ENCODE measurements around the gene PTPRM.

Gene PTPRM

DNA sequence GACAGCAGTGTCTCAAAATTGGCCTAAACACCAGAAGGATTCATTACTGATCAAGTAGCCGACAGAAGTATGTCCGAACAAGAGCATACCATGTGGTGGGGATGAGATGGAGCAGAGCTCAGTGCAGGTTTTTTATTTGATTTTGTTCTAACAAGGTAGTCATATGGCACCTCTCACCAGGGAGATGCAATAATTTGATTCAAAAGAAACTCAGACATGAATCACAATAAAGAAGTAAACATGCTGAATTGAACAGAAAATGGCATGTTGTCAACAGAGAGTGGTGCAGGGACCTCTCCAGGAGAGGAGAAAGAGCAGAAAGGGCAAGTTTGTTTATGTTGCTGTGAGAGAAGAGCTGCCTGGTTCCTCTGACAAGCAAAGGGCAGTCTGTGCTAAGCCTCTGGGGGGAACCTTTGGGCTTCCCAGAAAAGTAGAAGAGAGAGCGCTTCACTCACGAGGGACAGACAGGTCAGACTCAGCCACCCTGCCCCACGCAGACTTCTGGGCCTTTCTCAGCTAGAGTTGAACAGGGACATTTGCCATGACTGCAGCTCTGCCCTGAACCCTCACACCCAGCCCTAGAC is 690.8 kb downstream of the PTPRM start:
- Histone ChIP-seq H3K79me2 (ENCODE audit: control insufficient read depth, low read length) (no peaks in the 10 kb centered on the region), H3K9me2 (replicated peaks; ENCODE audit: control insufficient read depth, low read length) (no peaks in the 10 kb centered on the region)
- TF ChIP-seq, protein P1, sequence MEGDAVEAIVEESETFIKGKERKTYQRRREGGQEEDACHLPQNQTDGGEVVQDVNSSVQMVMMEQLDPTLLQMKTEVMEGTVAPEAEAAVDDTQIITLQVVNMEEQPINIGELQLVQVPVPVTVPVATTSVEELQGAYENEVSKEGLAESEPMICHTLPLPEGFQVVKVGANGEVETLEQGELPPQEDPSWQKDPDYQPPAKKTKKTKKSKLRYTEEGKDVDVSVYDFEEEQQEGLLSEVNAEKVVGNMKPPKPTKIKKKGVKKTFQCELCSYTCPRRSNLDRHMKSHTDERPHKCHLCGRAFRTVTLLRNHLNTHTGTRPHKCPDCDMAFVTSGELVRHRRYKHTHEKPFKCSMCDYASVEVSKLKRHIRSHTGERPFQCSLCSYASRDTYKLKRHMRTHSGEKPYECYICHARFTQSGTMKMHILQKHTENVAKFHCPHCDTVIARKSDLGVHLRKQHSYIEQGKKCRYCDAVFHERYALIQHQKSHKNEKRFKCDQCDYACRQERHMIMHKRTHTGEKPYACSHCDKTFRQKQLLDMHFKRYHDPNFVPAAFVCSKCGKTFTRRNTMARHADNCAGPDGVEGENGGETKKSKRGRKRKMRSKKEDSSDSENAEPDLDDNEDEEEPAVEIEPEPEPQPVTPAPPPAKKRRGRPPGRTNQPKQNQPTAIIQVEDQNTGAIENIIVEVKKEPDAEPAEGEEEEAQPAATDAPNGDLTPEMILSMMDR (IDR thresholded peaks at IDR 0.05; ENCODE audit: low read depth, low read length, poor library complexity, severe bottlenecking): no peak

DNA sequence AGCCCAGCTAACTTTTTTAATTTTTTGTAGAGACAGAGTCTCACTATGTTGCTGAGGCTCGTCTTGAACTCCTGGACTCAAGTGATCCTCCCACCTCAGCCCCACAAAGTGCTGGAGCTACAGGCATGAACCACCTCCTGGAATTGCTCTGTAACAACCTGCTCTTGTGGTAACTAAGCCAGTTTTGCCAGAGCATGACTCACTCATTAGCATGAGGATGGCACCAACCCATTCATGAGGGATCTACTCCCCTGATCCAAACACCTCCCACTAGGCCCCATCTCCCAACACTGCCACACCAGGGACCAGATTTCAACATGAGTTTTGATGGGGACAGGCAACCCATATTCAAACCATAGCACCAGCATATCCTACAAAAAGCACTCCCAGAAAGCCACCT is 693.2 kb downstream of the PTPRM start:
- no peak overlapping the region for H3K4me3 ChIP-seq (ENCODE audit: low read length)
- no peaks in the 10 kb centered on the region for H4K20me1 ChIP-seq (ENCODE audit: control insufficient read depth, insufficient read depth, low read depth, low read length)
- no peak overlapping the region for H3K27ac ChIP-seq (ENCODE audit: low read depth, low read length)
- no peaks in the 10 kb centered on the region for H3F3A ChIP-seq (ENCODE audit: control insufficient read depth, insufficient read depth)
- H3K36me3 ChIP-seq (ENCODE audit: control insufficient read depth, low read length): no peaks in the 10 kb centered on the region
- TF ChIP-seq, protein P1 (IDR thresholded peaks at IDR 0.05; ENCODE audit: low read depth, low read length, poor library complexity, severe bottlenecking): no peak
- no peak for TF ChIP-seq EZH2phosphoT487 (IDR thresholded peaks at IDR 0.05; ENCODE audit: borderline replicate concordance, low read length)
- no peaks in the 10 kb centered on the region for H3K9me3 ChIP-seq (ENCODE audit: control insufficient read depth, insufficient read depth, low read length)
- H3K9me2 ChIP-seq (replicated peaks; ENCODE audit: control insufficient read depth, low read length): no peaks in the 10 kb centered on the region
- H3K4me2 ChIP-seq (ENCODE audit: low read length): no peak overlapping the region
- no peaks in the 10 kb centered on the region for H3K79me2 ChIP-seq (ENCODE audit: control insufficient read depth, low read length)
- H3K4me1 ChIP-seq (ENCODE audit: control insufficient read depth, low read length): no peaks in the 10 kb centered on the region
- no peaks in the 10 kb centered on the region for H3K27me3 ChIP-seq (ENCODE audit: control insufficient read depth, low read length)

More for the DNA sequence above, 690.8 kb downstream of the PTPRM start:
- no peak overlapping the region for H3K4me2 ChIP-seq (ENCODE audit: low read length)
- no peaks in the 10 kb centered on the region for H3K9me3 ChIP-seq (ENCODE audit: control insufficient read depth, insufficient read depth, low read length)
- H3K27me3 ChIP-seq (ENCODE audit: control insufficient read depth, low read length): no peaks in the 10 kb centered on the region
- H3K27ac ChIP-seq (ENCODE audit: low read depth, low read length): no peak overlapping the region
- no peaks in the 10 kb centered on the region for H3K36me3 ChIP-seq (ENCODE audit: control insufficient read depth, low read length)
- H3K4me3 ChIP-seq (ENCODE audit: low read length): no peak overlapping the region
- no peaks in the 10 kb centered on the region for H3K4me1 ChIP-seq (ENCODE audit: control insufficient read depth, low read length)
- H4K20me1 ChIP-seq (ENCODE audit: control insufficient read depth, insufficient read depth, low read depth, low read length): no peaks in the 10 kb centered on the region
- no peaks in the 10 kb centered on the region for H3F3A ChIP-seq (ENCODE audit: control insufficient read depth, insufficient read depth)

DNA sequence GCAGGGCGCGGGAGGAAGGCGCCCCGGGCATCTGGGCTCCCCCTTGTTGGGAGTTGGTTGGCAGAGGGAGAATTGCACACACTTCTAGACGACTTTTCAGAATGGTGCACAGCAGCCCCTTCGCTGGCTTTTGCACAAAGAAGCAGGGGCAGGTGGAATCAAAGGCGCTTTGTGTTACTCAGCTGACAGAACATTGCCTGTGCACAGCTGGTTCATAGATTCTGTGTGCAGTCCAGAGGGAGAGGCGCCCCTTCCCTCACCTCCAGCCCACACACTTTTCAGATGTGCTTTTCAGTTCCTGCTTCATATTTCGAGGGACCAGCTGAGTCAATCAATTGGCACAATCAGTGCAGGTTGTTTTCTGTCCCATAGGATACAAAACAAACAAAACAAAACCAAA is 693.7 kb downstream of the PTPRM start:
- Histone ChIP-seq H3K36me3 (ENCODE audit: control insufficient read depth, low read length) (no peaks in the 10 kb centered on the region), H3K4me1 (ENCODE audit: control insufficient read depth, low read length) (no peaks in the 10 kb centered on the region), H3K9me2 (replicated peaks; ENCODE audit: control insufficient read depth, low read length) (no peaks in the 10 kb centered on the region), H3K79me2 (ENCODE audit: control insufficient read depth, low read length) (no peaks in the 10 kb centered on the region), H3K9me3 (ENCODE audit: control insufficient read depth, insufficient read depth, low read length) (no peaks in the 10 kb centered on the region), H3K4me3 (ENCODE audit: low read length) (no peak overlapping the region), H3K4me2 (ENCODE audit: low read length) (no peak overlapping the region), H3F3A (ENCODE audit: control insufficient read depth, insufficient read depth) (no peaks in the 10 kb centered on the region), H4K20me1 (ENCODE audit: control insufficient read depth, insufficient read depth, low read depth, low read length) (no peaks in the 10 kb centered on the region), H3K27ac (ENCODE audit: low read depth, low read length) (no peak overlapping the region), H3K27me3 (ENCODE audit: control insufficient read depth, low read length) (no peaks in the 10 kb centered on the region)
- TF ChIP-seq, protein P1 (IDR thresholded peaks at IDR 0.05; ENCODE audit: low read depth, low read length, poor library complexity, severe bottlenecking): no peak
- no peak for TF ChIP-seq EZH2phosphoT487 (IDR thresholded peaks at IDR 0.05; ENCODE audit: borderline replicate concordance, low read length)
